Putamen (tissue), 1 donor: ENCODE data around the gene SLC16A6.
A peak's percentile ranks its signal among the peaks of the same experiment; 100 is the strongest.
"Not testable (repeated sequence)": the region's sequence is repeated elsewhere in the genome, so short reads cannot be mapped to it uniquely, and the experiment has no call there.

Source experiments
- DNase-seq: peaks from one replicate; pipeline ENCODE4 v3.0.0-alpha.2; 2016; ENCODE audit warnings: low spot score

SLC16A6 gene

GRCh38 chr17:68314916-68315535 lies 24.1 kb upstream of the SLC16A6 start:
- DNase-seq, result no peak

GRCh38 chr17:68310152-68310551 lies 19.2 kb upstream of the SLC16A6 start:
- no peak for DNase-seq

- not testable (repeated sequence) for DNase-seq
Observed at GRCh38 chr17:68309066-68309670, 18.2 kb upstream of the SLC16A6 start.

- not testable (repeated sequence) for DNase-seq
Observed at GRCh38 chr17:68308486-68308885, 17.6 kb upstream of the SLC16A6 start.

- DNase-seq, result no peak
Observed at GRCh38 chr17:68307443-68307842, 16.5 kb upstream of the SLC16A6 start.

- no peak for DNase-seq
Observed at GRCh38 chr17:68306819-68307218, 15.9 kb upstream of the SLC16A6 start.

GRCh38 chr17:68305142-68305541 lies 14.2 kb upstream of the SLC16A6 start:
- DNase-seq, result no peak

- DNase-seq, result no peak
Observed at GRCh38 chr17:68304706-68305105, 13.8 kb upstream of the SLC16A6 start.

GRCh38 chr17:68302666-68303065 lies 11.7 kb upstream of the SLC16A6 start:
- DNase-seq, result no peak

GRCh38 chr17:68302066-68302564 lies 11.2 kb upstream of the SLC16A6 start:
- DNase-seq, result no peak

- no peak for DNase-seq
Observed at GRCh38 chr17:68301438-68301959, 10.6 kb upstream of the SLC16A6 start.

GRCh38 chr17:68299817-68300216 lies 8.9 kb upstream of the SLC16A6 start:
- no peak for DNase-seq

- no peak for DNase-seq
Observed at GRCh38 chr17:68298601-68299000, 7.7 kb upstream of the SLC16A6 start.

- DNase-seq, result no peak
Observed at GRCh38 chr17:68297195-68297594, 6.3 kb upstream of the SLC16A6 start.

GRCh38 chr17:68296217-68297191 lies 5.6 kb upstream of the SLC16A6 start:
- no peak for DNase-seq

- DNase-seq, result no peak
Observed at GRCh38 chr17:68295086-68295485, 4.2 kb upstream of the SLC16A6 start.

- DNase-seq, result peak; percentile 31
Observed at GRCh38 chr17:68294617-68295016, 3.7 kb upstream of the SLC16A6 start.

- DNase-seq, result no peak
Observed at GRCh38 chr17:68294196-68294555, 3.2 kb upstream of the SLC16A6 start.

GRCh38 chr17:68293490-68294195 lies 2.7 kb upstream of the SLC16A6 start:
- no peak for DNase-seq

GRCh38 chr17:68292689-68293040 lies 1.7 kb upstream of the SLC16A6 start:
- no peak for DNase-seq

GRCh38 chr17:68291836-68292688 lies 1.1 kb upstream of the SLC16A6 start:
- DNase-seq, result peak; percentile 80
